WERI-Rb-1 (cell line): Measurements from ENCODE around the gene DOC2A.

Source experiments
- DNase-seq: peaks from one replicate; pipeline ENCODE4 v3.0.0-alpha.2; 2020
- H3K27ac ChIP-seq: fragments of 250-450 bp; sonication (Bioruptor Pico); 2 replicates; pipeline ENCODE4 v1.5.1; 2020; ENCODE audit warnings: mild to moderate bottlenecking, moderate library complexity
- H3K27me3 ChIP-seq: fragments of 250-450 bp; sonication (Bioruptor Pico); 2 replicates; pipeline ENCODE4 v1.5.1; 2021; ENCODE audit warnings: mild to moderate bottlenecking, low read depth, moderate library complexity; ENCODE audit not compliant: insufficient read depth, severe bottlenecking
- H3K36me3 ChIP-seq: fragments of 250-450 bp; sonication (Bioruptor Pico); 2 replicates; pipeline ENCODE4 v1.5.1; 2020; ENCODE audit warnings: mild to moderate bottlenecking, moderate library complexity
- H3K4me3 ChIP-seq: 2 replicates; pipeline ENCODE4 v1.5.1; 2011; ENCODE audit warnings: low read depth, mild to moderate bottlenecking, control low read depth, low read length
- H3K9me3 ChIP-seq: fragments of 250-450 bp; sonication (Bioruptor Pico); 2 replicates; pipeline ENCODE4 v1.5.1; 2021; ENCODE audit warnings: mild to moderate bottlenecking, moderate library complexity; ENCODE audit not compliant: severe bottlenecking
- CTCF ChIP-seq: IDR thresholded peaks from 2 replicates; pipeline ENCODE4 v1.5.1; 2011; ENCODE audit warnings: low read depth, mild to moderate bottlenecking, control low read depth, inconsistent platforms, low read length

DOC2A gene

GRCh38 chr16:30030011-30030685 lies 19.3 kb upstream of the DOC2A start:
- Histone ChIP-seq H3K27me3 (no peaks in the 10 kb centered on the region), H3K36me3 (peaks cover 37% of the 10 kb centered on the region), H3K27ac (peak overlapping the region; percentile 93), H3K9me3 (no peaks in the 10 kb centered on the region), H3K4me3 (peak overlapping the region; percentile 93)
- no peak for TF ChIP-seq CTCF
- DNase-seq, result no peak

GRCh38 chr16:30028438-30029076 lies 17.7 kb upstream of the DOC2A start:
- peak overlapping the region; percentile 93 for H3K4me3 ChIP-seq
- H3K27ac ChIP-seq, result peak overlapping the region; percentile 93
- H3K27me3 ChIP-seq, result no peaks in the 10 kb centered on the region
- no peaks in the 10 kb centered on the region for H3K9me3 ChIP-seq
- no peak for DNase-seq
- H3K36me3 ChIP-seq, result peaks cover 49% of the 10 kb centered on the region
- no peak for TF ChIP-seq CTCF

- Histone ChIP-seq H3K4me3 (peak overlapping the region; percentile 30), H3K9me3 (no peaks in the 10 kb centered on the region), H3K27ac (peak overlapping the region; percentile 93), H3K27me3 (no peaks in the 10 kb centered on the region), H3K36me3 (peaks cover 52% of the 10 kb centered on the region)
- DNase-seq, result peak; percentile 99
- TF ChIP-seq CTCF, result peak; percentile 32; the same call in 1 of the 2 replicates
Measured at GRCh38 chr16:30027588-30028437, 17.0 kb upstream of the DOC2A start.

- no peak for TF ChIP-seq CTCF
- H3K27ac ChIP-seq, result no peak overlapping the region
- H3K9me3 ChIP-seq, result no peaks in the 10 kb centered on the region
- DNase-seq, result no peak
- H3K27me3 ChIP-seq, result no peaks in the 10 kb centered on the region
- peaks cover 52% of the 10 kb centered on the region for H3K36me3 ChIP-seq
- no peak overlapping the region for H3K4me3 ChIP-seq
Measured at GRCh38 chr16:30026449-30026848, 15.6 kb upstream of the DOC2A start.

GRCh38 chr16:30025574-30025973 lies 14.7 kb upstream of the DOC2A start:
- Histone ChIP-seq H3K9me3 (no peaks in the 10 kb centered on the region), H3K27ac (no peak overlapping the region), H3K27me3 (no peaks in the 10 kb centered on the region), H3K4me3 (no peak overlapping the region), H3K36me3 (peaks cover 52% of the 10 kb centered on the region)
- no peak for TF ChIP-seq CTCF
- no peak for DNase-seq
